ENCODE measurements around the gene CFAP210.

DNA sequence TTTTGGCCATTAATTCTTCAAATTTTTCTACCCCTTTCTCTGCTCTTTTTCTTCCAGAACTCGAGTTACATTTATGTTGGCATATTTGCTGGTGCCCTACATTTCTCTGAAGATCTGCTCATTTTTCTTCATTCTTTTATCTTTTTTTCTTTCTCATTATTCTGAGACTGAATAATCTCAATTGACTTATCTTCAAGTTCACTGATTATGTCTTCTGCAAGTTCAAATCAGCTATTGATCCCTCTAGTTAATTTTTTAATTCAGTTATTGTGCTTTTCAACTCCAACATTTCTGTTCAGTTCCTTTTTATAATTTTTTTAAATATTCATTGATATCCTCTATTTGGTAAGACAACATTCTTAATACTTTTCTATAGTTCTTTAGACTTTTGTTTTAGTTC is 3.2 kb downstream of the CFAP210 start:
- TF ChIP-seq POLR2A (IDR thresholded peaks at IDR 0.05; ENCODE audit: low read depth, low read length) (no peak), POLR2AphosphoS5 (IDR thresholded peaks at IDR 0.05; ENCODE audit: low read length) (no peak), ZZZ3 (IDR thresholded peaks at IDR 0.05; ENCODE audit: control insufficient read depth, insufficient read length, low read depth) (no peak), TCF3 (IDR thresholded peaks at IDR 0.05; ENCODE audit: borderline replicate concordance, insufficient read depth, low read depth, low read length) (no peak), NBN (IDR thresholded peaks at IDR 0.05) (no peak), CREM (IDR thresholded peaks at IDR 0.05; ENCODE audit: low read depth) (no peak)

Measured in GM12878 (cell line).